Medulla oblongata (tissue), 1 donor: ENCODE measurements around the gene INPP5D.
"Not testable (repeated sequence)": the region's sequence is repeated elsewhere in the genome, so short reads cannot be mapped to it uniquely, and the experiment has no call there.

ENCODE experiments used
- DNase-seq: peaks from one replicate; pipeline ENCODE4 v3.0.0-alpha.2; 2015; ENCODE audit errors: extremely low spot score

The INPP5D gene

DNA sequence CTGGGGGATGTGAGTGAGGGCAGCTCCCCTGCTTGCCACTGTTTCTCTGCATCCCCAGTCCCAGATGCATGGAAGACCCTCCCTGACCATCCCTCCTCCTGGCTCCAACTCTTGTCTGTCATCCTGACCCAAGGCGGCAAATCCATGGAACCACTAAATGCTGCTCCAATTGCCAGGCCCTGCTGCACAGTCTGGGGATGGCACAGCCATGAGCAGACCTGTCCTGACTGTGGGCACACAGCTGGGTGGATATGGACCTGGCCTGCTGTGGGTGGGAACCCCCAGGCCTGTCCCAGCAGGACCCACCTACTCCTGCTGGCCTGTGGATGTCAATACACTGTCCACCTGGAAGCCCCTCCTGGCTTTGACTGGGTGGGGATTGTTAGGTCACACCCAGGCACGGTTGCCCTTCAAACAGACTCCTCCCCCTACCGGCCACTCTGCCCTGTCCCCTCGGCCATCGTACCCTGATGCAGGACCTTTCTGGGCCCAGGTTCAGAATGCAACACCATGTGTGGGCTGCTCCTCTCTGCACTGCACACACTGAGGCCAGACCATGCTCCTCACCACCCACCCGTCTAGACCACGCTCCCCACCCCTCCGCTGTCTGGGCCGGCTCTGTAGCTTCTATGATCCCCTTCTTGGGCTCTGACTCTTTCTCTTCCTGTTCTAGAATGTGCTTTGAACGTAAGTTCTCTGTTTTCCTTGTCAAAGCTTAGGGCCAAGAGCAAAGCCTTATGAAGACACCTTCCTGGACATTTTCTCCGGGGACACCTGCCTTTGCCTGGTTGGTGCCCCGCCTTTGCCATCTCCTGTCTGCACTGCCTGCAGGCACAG is 57.9 kb downstream of the INPP5D start:
- DNase-seq = peak; percentile 40

DNA sequence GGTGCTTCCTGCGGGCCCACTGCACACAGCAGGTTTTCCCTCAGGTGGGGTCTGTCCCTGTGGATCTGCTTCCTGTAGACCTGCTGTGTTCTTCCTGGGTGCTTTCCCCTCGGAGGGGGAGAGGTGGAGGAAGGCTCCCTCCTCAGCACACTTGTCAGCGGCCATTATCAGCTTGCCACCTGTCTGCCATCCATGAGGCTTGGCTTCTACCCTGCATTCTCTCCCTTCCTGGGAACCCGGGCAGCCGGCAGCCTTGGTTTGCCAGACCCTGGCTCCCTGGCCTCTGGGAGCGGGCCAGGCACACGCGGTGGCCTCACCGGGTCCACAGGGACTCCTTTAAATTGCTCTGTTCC is 58.5 kb downstream of the INPP5D start:
- DNase-seq = no peak

DNA sequence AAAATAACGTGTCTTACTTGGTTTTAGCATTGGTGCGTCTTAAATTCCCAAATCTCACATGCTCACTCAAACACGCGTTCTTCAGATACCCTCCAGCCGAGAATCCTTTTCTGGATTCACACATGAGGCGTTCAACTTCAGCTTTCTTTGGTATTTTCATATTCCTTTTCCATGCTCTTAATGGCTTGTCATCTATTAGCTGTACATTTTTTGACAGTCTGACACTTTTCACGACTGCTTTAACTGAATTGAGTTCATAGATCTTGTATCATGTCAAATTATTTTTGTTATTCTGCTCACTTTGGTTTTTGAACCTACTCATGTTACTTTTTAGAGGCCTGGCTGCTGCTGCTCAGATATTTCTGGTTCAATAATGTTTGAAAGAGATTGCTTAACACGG is 59.0 kb downstream of the INPP5D start:
- DNase-seq = no peak

DNA sequence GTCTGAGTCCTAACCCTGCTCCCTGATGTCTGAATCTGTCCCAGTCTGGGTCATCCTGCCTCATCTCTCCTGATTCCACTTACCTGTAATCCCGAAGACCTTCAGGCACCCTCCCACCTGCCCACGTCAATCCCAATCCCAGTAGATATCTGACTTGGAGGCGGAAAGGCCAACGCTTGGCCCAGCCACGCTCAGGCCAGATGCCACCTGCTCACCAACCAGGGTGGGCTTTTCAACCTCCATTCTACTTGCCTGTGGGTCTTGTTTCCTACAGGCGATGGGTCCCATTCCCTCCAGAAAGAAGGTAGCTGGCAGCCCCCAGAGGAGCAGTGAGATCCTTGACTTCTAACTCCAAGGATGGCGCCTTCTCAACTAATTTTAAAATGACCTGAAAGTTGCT is 59.7 kb downstream of the INPP5D start:
- no peak for DNase-seq

DNA sequence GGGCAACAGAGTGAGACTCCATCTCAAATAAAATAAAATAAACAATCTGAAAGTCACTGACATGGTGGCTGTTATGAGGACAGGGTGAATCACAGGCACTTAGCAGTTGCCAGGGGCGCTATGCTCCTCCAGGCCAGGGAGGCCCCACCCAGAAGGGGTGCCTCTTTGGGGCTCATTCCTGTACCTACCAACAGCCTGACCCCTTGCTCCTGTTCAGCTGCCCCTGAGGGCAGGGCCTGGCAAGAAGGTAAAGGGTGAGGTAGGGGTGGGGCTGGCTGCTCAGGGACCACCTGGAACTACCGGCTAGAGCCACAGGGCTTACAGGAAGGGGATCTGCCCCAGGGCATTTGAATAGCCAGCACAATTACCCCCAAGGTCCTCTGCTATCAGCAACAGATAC is 60.3 kb downstream of the INPP5D start:
- no peak for DNase-seq

DNA sequence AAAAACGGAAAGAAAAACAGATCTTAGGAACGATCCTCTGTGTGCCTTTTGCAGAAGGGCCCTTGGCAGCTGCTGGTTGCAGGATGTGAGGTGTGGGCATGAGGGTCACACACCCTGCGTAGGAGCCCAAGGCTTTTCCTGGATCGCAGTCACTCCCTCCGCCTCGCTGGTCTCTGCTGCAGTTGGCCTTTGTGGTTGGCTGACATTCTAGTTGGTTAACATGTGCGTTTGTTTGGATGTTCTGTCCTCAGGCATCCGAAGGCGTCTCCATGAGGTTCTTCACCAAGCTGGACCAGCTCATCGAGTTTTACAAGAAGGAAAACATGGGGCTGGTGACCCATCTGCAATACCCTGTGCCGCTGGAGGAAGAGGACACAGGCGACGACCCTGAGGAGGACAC is 61.7 kb downstream of the INPP5D start:
- no peak for DNase-seq

DNA sequence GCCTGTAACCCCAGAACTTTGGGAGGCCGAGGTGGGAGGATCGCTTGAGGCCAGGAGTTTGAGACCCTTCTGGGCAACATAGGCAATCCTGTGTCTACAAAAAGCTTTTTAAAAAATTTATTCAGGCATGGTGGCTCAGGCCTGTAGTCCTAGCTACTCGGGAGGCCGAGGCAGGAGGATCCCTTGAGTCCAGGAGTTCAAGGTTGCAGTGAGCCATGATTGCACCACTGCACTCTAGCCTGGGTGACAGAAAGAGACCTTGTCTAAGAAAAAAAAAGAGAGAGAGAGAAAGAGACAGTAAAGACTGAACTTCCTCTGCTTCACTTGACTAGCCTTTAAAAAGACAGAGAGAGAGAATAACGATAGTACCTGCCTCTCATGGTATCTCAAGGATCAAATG is 62.4 kb downstream of the INPP5D start:
- no peak for DNase-seq

DNA sequence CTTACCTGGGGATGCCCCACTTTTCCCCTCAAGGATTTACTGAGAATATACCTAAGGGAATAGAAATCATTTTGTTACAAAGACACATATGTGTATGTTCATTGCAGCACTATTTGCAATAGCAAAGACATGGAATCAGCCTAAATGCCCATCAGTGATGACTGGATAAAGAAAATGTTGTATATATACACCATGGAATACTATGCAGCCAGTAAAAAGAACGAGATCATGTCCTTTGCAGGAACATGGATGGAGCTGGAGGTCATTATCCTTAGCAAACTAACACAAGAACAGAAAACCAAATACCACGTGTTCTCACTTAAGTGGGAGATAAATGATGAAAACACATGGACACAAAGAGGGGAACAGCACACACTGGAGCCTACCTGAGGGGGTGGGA is 63.4 kb downstream of the INPP5D start:
- DNase-seq = not testable (repeated sequence)

DNA sequence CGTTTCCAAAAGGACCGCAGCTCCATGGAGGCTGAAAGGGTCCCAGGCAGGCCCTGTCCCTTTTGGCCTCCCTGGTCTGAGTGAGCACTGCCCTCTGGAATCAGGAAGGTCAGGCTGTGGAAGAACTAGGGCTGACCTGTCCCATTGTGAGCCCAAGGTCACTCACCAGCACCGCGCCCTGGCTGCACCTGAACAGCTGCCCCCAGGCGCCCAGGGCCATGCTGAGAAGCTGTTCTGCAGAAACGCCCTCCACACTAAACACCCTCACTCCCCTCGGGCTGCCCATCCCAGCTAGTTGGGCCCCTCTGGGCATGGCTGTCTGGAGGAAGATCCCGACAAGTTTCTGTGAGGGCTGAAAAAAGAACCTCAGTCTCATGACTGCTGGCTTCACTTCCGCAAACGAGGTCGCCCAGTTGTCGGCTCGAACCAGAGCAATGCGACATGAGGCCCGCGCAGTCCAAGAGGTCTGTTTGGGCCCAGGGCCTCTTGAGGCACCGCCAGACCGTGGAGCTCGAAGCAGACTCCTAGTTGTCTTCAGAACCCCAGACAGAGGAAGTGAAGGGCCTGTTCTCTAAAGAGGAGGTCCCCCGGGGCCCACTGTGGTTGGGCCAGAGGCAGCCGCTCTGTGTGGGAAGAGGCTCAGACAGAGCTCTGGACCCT is 64.4 kb downstream of the INPP5D start:
- DNase-seq = peak; percentile 74

DNA sequence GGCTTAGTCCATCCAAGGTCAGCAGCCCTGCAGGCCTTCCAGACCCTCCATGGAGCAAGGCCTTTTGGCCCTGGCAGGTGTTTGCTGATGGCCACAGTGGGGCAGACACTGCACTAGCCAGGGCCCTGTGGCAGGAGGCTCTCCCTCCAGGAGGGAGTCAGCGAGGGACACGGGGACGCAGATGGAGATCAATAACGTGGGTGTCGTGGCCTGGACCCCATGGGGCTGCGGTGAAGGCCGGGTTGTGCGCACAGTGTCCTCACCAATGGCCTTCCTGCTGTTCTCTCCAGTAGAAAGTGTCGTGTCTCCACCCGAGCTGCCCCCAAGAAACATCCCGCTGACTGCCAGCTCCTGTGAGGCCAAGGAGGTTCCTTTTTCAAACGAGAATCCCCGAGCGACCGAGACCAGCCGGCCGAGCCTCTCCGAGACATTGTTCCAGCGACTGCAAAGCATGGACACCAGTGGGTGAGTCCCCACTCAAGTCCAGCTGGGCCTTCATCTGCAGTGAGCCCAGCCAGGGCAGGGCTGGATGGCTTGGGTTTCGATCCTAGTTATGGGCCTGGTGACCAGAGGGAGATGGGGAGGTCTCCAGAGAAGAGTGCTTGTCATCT is 65.4 kb downstream of the INPP5D start:
- no peak for DNase-seq

DNA sequence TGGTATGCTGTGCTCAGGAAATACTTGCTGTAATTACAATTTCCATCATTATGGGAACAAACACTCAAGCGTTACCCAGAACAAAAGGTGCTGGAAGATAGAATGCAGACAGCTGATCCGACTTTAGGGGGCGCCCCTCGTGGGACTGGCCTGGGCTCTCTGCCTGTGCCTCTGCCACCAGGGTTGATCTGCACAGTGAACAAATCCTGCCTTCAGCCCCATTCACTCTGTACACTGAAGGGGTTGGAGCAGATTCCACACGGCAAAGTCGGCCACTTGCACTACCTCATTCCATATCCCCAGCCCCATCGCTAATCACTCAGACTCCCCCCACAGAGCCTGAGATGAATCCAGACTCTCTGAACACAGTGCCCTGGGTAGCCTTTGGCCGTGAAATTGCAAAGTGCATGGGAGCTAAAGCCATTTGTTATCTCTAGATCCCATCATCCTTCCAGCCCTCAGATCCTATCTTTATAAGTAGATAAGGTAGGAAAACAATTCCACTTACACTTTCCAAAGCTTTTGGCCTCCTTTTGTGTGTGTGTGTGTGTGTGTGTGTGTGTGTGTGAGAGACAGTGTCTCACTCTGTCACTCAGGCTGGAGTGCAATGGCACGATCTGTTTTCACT is 69.3 kb downstream of the INPP5D start:
- DNase-seq = no peak

DNA sequence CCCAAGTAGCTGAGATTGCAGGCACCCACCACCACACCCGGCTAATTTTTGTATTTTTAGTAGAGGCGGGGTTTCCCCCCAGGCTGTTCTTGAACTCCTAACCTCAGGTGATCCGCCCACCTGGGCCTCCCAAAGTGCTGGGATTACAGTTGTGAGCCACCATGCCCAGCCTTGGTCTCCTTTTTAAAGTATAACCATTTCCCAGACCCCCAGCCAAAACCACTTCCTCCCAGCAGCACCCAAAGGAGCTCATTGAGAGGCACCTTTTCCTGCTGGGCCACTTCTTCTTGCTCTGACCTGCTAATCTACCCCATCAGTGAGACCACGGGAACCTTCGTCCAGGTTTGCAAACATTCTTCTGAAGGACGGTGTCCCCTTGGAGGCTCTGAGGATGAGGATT is 69.9 kb downstream of the INPP5D start:
- no peak for DNase-seq

DNA sequence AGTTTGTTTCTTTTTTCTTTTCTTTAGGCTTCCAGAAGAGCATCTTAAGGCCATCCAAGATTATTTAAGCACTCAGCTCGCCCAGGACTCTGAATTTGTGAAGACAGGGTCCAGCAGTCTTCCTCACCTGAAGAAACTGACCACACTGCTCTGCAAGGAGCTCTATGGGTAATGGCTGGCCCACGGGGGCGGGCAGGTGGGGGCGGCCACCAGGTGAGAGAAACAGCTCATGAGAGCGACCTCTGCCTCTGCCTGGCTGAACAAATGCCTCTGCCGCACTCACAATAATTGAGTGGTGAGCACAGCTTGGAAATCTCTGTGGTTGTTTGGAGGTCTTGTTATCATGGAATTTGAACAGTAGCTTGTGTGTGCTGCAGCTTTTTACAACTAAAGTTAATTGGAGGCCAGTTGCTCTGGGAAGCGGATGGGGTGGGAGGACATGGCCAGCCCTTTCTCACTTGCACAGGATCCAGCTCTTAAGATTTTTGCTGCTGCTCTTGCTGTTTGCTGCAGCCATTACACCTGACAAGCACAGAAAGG is 70.4 kb downstream of the INPP5D start:
- no peak for DNase-seq

DNA sequence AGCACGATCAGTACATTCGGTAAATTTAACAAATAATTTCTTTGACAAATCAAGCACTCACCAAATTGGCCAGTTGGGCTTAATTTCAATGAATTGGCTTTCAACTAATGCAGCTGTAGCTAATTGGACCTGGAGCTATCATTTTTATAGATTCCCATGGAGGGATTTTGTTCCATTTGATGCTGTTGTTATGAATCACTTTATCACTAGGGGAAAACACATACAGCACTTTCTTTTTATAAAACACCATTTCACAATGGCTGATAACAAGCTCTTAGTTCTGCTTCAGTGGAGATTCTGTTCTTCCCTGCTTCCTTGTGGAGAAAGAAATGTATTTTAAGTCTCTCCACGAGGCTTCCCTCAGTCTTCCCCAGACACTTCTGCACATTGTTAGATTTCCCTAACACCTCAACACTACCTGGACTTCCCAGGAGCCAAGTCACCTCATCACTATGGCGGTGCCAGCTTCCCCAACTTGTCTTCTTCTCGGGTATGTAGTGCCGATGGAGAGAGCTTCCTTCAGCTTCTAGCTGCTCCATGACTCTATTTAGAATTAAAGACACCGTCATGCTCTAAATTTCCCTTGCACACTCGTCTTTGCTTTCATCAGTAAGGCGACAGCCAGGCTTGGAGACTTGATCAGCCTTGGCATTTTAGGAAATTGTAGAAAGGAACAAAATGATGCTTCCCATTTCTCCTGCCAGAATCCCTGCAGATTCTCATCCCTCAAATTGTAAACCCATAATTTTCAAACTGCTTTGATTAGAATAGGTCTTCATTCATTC is 72.0 kb downstream of the INPP5D start:
- DNase-seq = no peak

DNA sequence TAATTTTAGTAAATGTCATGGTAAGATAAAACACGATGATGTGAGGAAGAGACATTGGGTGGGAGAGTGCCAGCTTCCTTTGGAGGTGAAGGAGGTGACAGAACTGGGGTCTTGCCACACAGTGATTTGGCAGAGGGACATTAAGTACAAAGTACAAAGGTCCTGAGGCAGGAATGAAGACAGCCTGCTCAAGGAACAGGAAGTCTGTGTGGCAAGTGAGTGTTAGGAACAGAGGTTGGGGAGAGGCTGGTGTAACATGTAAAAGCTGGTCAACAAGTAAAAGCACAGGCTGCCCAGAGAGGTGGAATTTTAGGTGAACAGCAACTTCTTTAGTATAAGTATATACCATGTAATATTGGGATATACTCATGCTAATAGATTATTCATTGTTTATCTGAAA is 73.1 kb downstream of the INPP5D start:
- DNase-seq = no peak

DNA sequence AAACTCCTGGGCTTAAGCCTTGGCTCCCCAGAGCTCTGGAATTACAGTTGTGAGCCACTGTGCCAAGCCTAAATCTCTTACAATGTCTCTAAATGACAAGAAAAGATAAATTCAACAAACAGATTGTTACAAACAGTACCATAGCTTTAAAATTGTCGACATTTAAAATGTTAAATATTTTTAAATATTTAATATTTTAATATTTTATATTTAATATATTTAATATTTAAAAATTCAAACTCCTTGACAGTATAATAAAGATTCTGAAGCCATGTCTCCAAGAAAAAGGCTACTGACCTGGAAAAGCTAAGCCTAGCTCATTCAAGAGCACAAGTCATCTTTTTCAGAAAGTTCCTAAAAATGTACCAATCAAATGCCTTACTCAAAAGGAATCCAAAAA is 75.3 kb downstream of the INPP5D start:
- no peak for DNase-seq

DNA sequence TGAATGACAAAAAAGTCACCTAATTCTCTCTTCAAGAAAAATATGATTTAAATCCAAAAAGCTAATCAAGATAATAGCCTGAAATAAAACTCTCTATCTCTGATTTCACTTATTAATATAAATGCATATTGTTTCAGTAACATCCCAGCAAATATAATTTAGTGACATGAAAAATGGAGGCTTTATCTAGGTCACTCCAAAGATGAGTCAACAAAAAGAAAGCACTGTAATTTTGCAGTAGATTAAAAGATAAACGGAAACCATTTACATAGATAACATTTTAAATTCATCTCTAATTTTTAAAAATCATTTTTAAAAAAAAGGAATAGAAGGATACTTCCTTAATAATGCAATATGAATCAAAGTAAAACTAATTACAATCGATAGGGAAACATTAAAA is 76.9 kb downstream of the INPP5D start:
- DNase-seq = no peak

DNA sequence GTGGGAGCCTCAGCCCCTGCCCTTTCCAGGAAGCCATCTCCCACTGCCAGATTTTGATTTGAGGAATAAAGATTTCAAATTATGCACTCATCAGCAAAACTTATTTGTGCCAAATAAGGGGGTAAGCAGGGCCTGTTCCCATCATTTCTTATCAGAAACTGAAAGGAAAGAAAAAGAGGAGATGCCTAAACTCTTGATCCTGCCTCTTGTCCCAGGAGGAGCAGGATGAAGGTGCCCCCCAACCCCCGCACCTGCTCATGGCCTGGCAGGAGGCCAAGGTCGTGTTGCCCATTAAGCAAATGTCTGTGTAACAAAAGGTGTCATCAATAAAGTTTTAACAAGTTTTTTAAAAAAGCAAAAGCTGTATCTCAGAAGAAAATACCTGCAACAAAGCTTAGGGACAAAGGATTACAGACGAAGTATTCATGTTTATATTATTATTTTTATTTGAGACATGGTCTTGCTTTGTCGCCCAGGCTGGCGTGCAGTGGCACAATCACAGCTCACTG is 80.0 kb downstream of the INPP5D start:
- no peak for DNase-seq

DNA sequence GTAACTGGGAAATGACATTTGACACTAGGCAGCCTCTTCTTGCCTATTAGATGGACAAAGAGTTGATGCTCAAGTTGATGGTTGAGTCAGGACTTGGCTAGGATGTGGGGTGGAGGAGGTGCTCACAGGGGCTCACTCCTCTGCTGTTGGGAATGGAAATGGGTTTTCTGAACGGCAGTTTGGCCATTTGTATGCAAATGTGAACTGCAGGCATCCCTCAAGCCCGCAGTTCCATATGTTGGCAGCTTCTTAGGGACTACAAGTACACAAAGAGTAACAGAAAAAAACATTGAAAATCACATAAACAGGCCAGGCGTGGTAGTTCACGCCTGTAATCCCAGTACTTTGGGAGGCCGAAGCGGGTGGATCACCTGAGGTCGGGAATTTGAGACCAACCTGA is 80.8 kb downstream of the INPP5D start:
- no peak for DNase-seq

DNA sequence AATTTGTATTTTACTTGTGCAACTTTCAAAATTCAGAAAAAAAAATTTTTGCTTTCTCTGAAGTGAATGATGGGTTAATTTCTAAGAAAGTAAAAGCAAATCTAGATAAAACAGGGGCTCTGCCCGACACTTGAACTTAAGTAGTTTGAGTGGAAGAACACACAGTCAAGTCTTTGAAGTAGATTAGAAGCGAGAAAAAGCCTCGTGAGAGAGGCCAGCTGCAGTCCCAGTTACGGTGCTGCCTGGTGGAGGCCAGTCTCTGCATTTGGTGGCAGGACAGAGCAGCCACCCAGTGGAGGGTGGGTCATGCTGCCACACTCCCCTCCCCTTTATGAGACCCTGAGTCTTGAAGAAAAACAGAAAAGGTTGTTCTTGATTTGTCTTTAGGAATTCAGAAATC is 81.8 kb downstream of the INPP5D start:
- DNase-seq = no peak

DNA sequence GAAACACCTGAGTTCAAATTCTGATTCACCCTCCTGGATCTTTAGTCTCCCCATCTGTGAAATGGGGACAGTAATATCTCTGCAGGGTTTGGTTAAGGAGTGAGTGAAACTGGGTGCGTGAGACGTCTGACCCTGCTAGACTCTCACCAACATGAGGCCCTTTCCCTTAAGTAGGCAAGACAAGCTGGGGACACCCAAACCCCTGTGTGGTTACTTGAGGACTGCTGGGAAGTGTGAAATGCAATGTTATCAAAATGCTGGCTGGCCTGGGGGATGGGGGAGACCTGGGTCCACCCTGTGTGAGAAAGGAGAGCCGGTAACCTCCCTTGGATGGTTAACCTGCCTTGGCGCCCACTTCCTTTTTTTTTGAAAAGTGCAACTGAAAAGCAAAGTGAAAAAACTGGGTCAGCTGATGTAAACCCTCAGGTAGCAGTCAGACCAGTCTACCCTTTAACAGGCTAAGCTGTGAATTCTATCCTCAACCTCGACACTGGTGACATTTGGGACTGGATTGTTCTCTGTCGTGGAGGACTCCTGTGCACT is 82.3 kb downstream of the INPP5D start:
- DNase-seq = no peak
